ENCODE measurements around the gene ARID2. TPM values are rescaled to one million over a fixed set of nuclear protein-coding genes. Genes with fewer than 3 reads are reported as not detected.

The ARID2 gene
- total RNA-seq, 1 experiment from 2014 or later, result 72.2 TPM

DNA sequence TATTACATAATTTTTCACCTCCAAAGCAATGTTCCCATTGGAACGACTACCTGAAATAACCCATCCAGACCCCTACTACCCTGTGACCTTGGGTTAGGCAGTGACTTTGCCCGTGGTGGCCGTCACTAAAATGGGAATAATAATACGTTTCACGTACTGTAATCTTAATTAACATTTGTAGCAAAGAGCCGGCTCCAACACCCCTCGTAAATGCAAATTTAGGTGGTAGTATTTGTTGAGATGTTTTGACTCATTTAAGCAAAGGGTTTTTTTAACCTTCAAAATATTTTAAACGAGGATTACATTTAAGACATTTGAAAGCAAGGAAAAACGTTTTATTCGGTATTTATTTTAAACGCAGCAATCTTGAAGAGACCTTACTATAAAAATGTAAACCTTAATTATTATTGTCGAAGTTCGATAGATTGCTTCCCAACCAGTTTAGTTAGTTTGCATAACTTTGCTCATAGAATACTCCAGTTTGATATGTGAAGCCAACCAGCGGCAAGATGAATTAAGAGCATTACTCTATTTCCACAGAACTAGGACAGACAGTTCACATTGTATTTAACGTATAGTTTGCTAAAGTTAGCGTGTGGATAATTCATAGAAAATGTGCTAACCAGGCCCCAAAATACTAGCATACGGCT, 1.4 kb upstream of the ARID2 start:
- Histone ChIP-seq H3K4me3 (ENCODE audit: low read depth, low read length, poor library complexity, severe bottlenecking) (peak overlapping the region; percentile 94), H3K27ac (ENCODE audit: low read depth, low read length, poor library complexity, severe bottlenecking) (peak overlapping the region; percentile 99), H3K27me3 (replicated peaks; ENCODE audit: insufficient read depth, low read depth, low read length, poor library complexity) (no peaks in the 10 kb centered on the region), H3K9me3 (ENCODE audit: low read depth, low read length, poor library complexity, severe bottlenecking) (no peaks in the 10 kb centered on the region), H3K36me3 (ENCODE audit: insufficient read depth, low read length, poor library complexity, severe bottlenecking) (peaks cover 18% of the 10 kb centered on the region), H3K4me1 (ENCODE audit: insufficient read depth, low read length, poor library complexity, severe bottlenecking) (peaks cover 28% of the 10 kb centered on the region)
- CTCF ChIA-PET, result interaction anchor here (1.4 kb wide), 1 partner anchor 184 kb away, joined by 4 read pairs; no protein-coding TSS in a partner anchor
- DNase-seq (ENCODE audit: low spot score), result no peak
- no peak for TF ChIP-seq EZH2 (IDR thresholded peaks at IDR 0.05; ENCODE audit: borderline replicate concordance, low read depth, low read length, poor library complexity, severe bottlenecking)
- no peak for TF ChIP-seq CTCF (conservative IDR thresholded peaks at IDR 0.05; ENCODE audit: low read depth, low read length)
- no TSS peak for BruUV-seq (replicated peaks)
- POLR2A ChIA-PET (ENCODE audit: low non-redundant PET), result interaction anchor here (0.6 to 0.7 kb wide), 3 partner anchors 115 to 263 kb away, joined by 3 read pairs; no protein-coding TSS in a partner anchor
- intact Hi-C loops (cut with micrococcal nuclease; ENCODE audit: unreplicated experiment), result loop anchor here (2.0 to 5.0 kb wide), 4 partner anchors 166 to 556 kb away; partner anchors contain the start of gene SCAF11

DNA sequence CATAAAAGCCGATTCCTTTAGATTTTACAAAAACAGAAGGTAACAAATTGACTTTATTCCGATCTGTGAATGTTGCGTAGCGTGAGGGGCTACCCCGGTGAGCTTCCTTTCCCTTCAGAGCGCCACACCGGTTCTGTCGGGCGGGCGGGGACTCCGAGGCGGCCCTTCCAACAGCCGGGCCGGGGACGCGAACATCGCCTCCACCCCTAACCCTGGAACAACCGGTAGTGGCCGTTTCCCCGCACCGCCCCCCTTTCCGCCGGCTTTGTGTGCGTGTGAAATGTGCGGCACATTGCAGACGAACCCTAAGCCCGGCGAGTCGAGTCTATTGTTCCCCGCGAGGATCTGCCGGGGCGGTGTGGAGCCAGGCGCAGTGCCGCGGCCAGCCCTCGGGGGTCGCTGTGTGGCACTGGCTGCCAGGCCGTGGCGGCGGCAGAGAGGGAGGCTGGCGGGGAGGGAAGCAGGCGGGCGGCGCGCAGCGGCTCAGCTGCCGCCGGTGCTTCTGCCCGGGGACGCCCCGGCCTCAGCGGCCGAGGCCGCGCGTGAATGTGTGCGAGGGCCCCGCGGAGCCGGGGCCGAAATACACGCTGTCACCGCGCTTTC, 775 bp upstream of the ARID2 start:
- POLR2A ChIA-PET (ENCODE audit: low non-redundant PET), result interaction anchor here (0.6 to 0.7 kb wide), 3 partner anchors 127 to 262 kb away, joined by 3 read pairs; no protein-coding TSS in a partner anchor
- TF ChIP-seq CTCF (conservative IDR thresholded peaks at IDR 0.05; ENCODE audit: low read depth, low read length) (peak; percentile 86), EZH2 (IDR thresholded peaks at IDR 0.05; ENCODE audit: borderline replicate concordance, low read depth, low read length, poor library complexity, severe bottlenecking) (no peak)
- DNase-seq (ENCODE audit: low spot score), result peak; percentile 99

DNA sequence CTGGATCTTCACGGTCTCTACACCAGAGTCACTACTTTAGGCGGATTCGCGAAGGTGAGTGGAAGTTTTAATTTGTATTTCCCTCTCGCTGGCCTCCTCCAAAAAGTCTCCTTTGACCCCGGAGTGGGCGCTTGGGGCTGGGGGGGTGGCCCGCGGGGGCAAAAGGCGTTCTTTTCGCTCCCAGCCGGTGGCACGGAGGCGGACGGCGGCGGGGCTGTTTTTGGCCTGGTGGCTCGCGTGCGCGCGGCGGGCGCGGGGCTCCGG, 510 bp downstream of the ARID2 start:
- H3K27ac ChIP-seq (ENCODE audit: low read depth, low read length, poor library complexity, severe bottlenecking), result peak overlapping the region; percentile 99
- intact Hi-C loops (cut with micrococcal nuclease; ENCODE audit: unreplicated experiment), result no loop called here
- POLR2A ChIA-PET (ENCODE audit: low non-redundant PET), result interaction anchor here (0.7 kb wide), 1 partner anchor 323 kb away, joined by 3 read pairs; no protein-coding TSS in a partner anchor
- no peaks in the 10 kb centered on the region for H3K27me3 ChIP-seq (replicated peaks; ENCODE audit: insufficient read depth, low read depth, low read length, poor library complexity)
- BruUV-seq (replicated peaks), result no TSS peak
- peaks cover 17% of the 10 kb centered on the region for H3K4me1 ChIP-seq (ENCODE audit: insufficient read depth, low read length, poor library complexity, severe bottlenecking)
- peak overlapping the region; percentile 94 for H3K4me3 ChIP-seq (ENCODE audit: low read depth, low read length, poor library complexity, severe bottlenecking)
- H3K36me3 ChIP-seq (ENCODE audit: insufficient read depth, low read length, poor library complexity, severe bottlenecking), result peaks cover 36% of the 10 kb centered on the region
- CTCF ChIA-PET, result interaction anchor here (1.3 kb wide), 1 partner anchor 186 kb away, joined by 6 read pairs; no protein-coding TSS in a partner anchor
- DNase-seq (ENCODE audit: low spot score), result no peak
- TF ChIP-seq CTCF (conservative IDR thresholded peaks at IDR 0.05; ENCODE audit: low read depth, low read length) (no peak), EZH2 (IDR thresholded peaks at IDR 0.05; ENCODE audit: borderline replicate concordance, low read depth, low read length, poor library complexity, severe bottlenecking) (no peak)
- H3K9me3 ChIP-seq (ENCODE audit: low read depth, low read length, poor library complexity, severe bottlenecking), result no peaks in the 10 kb centered on the region

More for the DNA sequence above, 775 bp upstream of the ARID2 start:
- Histone ChIP-seq H3K9me3 (ENCODE audit: low read depth, low read length, poor library complexity, severe bottlenecking) (no peaks in the 10 kb centered on the region), H3K27me3 (replicated peaks; ENCODE audit: insufficient read depth, low read depth, low read length, poor library complexity) (no peaks in the 10 kb centered on the region), H3K36me3 (ENCODE audit: insufficient read depth, low read length, poor library complexity, severe bottlenecking) (peaks cover 25% of the 10 kb centered on the region), H3K27ac (ENCODE audit: low read depth, low read length, poor library complexity, severe bottlenecking) (peak overlapping the region; percentile 99), H3K4me3 (ENCODE audit: low read depth, low read length, poor library complexity, severe bottlenecking) (peak overlapping the region; percentile 94), H3K4me1 (ENCODE audit: insufficient read depth, low read length, poor library complexity, severe bottlenecking) (peaks cover 30% of the 10 kb centered on the region)
- intact Hi-C loops (cut with micrococcal nuclease; ENCODE audit: unreplicated experiment), result loop anchor here (2.0 to 5.0 kb wide), 4 partner anchors 166 to 556 kb away; partner anchors contain the start of gene SCAF11
- no TSS peak for BruUV-seq (replicated peaks)
- CTCF ChIA-PET, result interaction anchor here (0.6 to 1.4 kb wide), 2 partner anchors 185 to 581 kb away, joined by 3 to 4 read pairs; no protein-coding TSS in a partner anchor
